GM21737 (cell line): Measurements from ENCODE around the gene AMBRA1.

Experiments
- ATAC-seq: cut with Tn5 transposase; IDR thresholded peaks from one replicate; pipeline ENCODE4 v1.9.1; 2021; ENCODE audit warnings: mild to moderate bottlenecking, moderate library complexity; ENCODE audit not compliant: unreplicated experiment

AMBRA1 gene

GRCh38 chr11:46445920-46446771 is 147.7 kb downstream of the AMBRA1 start:
- no peak for ATAC-seq

- ATAC-seq = no peak
Observed at GRCh38 chr11:46445192-46445919, 148.5 kb downstream of the AMBRA1 start.

GRCh38 chr11:46444305-46444704 is 149.5 kb downstream of the AMBRA1 start:
- no peak for ATAC-seq

- ATAC-seq = no peak
Observed at GRCh38 chr11:46438211-46438610, 155.6 kb downstream of the AMBRA1 start.

GRCh38 chr11:46437122-46437689 is 156.6 kb downstream of the AMBRA1 start:
- no peak for ATAC-seq

- no peak for ATAC-seq
Observed at GRCh38 chr11:46436113-46436512, 157.7 kb downstream of the AMBRA1 start.

- ATAC-seq = no peak
Observed at GRCh38 chr11:46435679-46436078, 158.1 kb downstream of the AMBRA1 start.

- no peak for ATAC-seq
Observed at GRCh38 chr11:46431211-46431610, 162.6 kb downstream of the AMBRA1 start.

GRCh38 chr11:46429717-46430116 is 164.1 kb downstream of the AMBRA1 start:
- ATAC-seq = no peak

- ATAC-seq = no peak
Observed at GRCh38 chr11:46427364-46427763, 166.5 kb downstream of the AMBRA1 start.

GRCh38 chr11:46426233-46426991 is 167.4 kb downstream of the AMBRA1 start:
- no peak for ATAC-seq

GRCh38 chr11:46422588-46422987 is 171.2 kb downstream of the AMBRA1 start:
- no peak for ATAC-seq

- no peak for ATAC-seq
Observed at GRCh38 chr11:46421257-46421880, 172.5 kb downstream of the AMBRA1 start.

- no peak for ATAC-seq
Observed at GRCh38 chr11:46420513-46420912, 173.3 kb downstream of the AMBRA1 start.

- no peak for ATAC-seq
Observed at GRCh38 chr11:46418751-46419150, 175.1 kb downstream of the AMBRA1 start.

- ATAC-seq = no peak
Observed at GRCh38 chr11:46417711-46418110, 176.1 kb downstream of the AMBRA1 start.

GRCh38 chr11:46414879-46415278 is 178.9 kb downstream of the AMBRA1 start:
- no peak for ATAC-seq

GRCh38 chr11:46414466-46414796 is 179.4 kb downstream of the AMBRA1 start:
- ATAC-seq = no peak

- no peak for ATAC-seq
Observed at GRCh38 chr11:46413760-46414465, 179.9 kb downstream of the AMBRA1 start.

- ATAC-seq = no peak
Observed at GRCh38 chr11:46410021-46410420, 183.8 kb downstream of the AMBRA1 start.
